ENCODE data around the gene GAA.

GAA gene

DNA sequence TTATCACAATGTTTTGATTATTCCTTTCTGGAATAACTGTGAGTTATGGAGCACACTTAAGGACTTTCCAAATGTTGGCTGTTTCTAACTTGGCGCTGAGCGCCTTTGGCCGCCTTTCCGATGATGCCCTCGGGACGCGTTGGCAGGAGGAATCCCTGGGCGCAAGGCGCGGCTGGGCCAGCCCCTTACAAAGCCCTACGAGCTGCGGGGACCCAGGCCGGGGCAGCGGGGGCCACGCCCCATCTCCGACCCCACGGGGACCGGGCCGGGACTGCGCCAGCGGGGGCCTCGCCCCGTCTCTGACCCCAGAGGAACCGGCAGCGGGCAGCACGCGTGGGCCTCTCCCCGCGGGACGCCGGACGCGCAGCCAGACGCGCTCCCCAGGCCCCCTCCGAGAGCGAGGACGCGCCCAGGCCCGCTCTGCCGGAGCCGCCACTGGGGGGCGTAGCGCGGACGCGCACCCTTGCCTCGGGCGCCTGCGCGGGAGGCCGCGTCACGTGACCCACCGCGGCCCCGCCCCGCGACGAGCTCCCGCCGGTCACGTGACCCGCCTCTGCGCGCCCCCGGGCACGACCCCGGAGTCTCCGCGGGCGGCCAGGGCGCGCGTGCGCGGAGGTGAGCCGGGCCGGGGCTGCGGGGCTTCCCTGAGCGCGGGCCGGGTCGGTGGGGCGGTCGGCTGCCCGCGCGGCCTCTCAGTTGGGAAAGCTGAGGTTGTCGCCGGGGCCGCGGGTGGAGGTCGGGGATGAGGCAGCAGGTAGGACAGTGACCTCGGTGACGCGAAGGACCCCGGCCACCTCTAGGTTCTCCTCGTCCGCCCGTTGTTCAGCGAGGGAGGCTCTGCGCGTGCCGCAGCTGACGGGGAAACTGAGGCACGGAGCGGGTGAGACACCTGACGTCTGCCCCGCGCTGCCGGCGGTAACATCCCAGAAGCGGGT lies at the start of gene GAA:
GAA (plus strand) TSS at position 571 of the 935 bp plus-strand sequence. CDS start 3,006 bp downstream, outside the sequence.
- peak; percentile 64 for DNase-seq

DNA sequence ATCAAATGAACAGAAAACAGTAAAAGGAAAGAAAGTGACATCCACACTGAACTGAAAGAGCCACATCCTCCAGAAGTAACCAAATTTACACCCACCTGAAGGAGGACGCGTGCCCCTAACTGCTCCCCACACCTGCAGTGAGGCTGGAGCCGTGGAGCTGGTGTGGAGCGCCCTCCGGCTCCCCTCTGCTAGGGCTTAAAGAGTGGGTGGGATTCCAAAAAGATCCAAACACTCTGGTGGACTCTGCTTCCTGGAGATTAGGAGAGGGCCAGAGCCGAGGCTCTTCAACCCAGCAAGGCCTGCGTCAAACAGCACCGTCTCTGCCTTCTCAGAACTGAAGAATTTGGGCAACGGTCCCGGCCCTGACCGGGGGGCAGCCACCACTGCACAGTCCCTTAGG lies 49.7 kb upstream of the GAA start:
- no peak for DNase-seq

DNA sequence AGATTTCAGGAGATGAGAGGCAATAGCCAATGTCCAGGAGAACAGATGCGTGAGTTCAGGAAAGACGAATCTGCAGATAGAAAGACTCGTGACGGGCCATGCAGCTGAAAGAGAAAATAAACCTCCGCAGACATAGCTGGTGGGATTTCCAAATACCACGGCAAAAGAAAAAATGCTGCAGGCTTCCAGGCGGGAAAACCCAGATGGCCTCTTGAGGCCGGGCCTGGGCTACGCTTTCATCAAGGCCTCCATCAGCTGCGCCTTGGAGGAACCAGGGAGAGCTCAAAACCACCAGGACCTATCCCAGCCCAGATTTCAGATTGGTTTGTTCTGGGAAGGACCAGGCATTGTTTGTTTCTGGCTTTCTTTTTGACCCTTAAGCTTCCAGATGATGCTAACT lies 48.3 kb upstream of the GAA start:
- DNase-seq: no peak

DNA sequence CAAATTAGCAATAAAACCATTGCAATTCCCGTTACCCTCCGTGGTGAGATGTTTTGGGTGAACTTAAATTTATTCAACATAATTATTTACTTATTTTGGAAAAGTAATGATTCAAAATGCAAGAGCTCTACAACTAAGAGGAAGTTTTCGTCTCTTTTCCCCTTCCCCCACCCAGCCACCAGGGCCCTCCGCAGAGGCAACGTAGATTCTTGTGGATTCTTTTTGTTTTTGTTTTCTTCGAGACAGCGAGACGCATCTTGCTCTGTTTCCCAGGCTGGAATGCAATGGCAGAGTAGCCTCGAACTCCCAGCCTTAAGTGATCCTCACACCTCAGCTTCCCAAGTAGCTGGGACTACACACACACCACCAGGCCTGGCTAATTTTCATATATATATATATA lies 45.8 kb upstream of the GAA start:
- no peak for DNase-seq

DNA sequence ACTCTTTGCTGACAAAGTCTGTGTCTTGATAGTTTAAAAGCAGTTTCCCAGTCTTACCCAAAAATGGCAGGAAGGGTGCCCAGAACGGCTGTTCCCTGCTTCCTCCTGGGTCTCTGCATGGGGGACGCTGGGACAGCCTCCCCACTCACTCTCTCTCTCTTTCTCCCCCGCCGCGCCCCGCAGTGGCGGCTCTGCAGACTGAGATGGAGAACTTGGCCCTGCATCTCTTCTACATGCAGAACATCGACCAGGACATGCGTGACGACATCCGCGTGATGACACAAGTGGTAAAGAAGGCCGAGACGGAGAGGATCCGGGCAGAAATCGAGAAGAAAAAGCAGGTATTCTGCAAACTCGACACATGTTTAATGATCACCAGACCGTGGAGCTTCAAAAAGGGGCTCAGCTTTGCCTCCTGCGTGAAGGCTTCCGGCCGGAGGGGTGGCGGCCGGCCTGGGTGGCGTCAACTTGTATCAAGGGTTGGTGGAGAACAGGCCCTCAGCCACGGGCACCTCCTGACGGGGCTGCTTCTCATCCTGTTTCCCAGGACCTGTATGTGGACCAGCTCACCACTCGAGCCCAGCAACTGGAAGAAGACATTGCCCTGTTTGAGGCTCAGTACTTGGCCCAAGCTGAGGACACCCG lies 42.9 kb upstream of the GAA start:
- DNase-seq: no peak

DNA sequence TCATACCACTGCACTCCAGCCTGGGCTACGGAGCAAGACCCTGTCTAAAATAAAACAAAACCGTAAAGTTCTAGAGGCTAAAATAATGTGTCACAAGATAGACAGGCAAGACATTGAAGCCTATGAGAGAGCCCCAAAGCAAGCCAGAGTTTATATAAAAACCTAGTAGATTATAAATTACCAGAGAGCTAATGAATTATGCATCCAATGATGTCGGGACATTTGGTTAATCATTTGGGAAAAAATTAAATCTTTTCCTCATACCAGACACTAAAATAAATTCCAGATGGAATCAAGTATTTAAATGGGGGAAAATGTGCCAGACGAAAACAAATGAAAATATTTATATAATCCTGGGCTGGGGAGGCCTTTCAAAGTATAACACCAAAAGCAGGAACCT lies 40.7 kb upstream of the GAA start:
- no peak for DNase-seq

DNA sequence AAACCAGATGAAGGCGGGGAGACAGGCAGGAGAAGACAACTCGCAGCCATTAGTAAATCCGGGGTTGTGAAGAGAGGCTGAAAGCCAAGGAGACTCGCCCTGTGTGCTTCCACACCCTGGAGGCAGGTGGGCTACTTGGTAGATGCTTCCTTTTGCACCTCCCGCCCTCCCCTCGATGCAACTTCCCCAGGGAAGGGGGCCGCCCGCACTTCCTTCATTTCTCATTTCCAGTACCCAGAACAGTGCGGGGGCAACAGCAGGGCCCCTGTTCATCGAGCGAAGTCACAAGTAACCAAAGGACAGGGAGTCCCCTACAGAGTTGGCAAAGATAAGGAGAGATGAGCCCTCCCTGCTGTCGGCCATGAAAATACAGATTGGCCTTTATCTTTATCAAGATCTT lies 40.0 kb upstream of the GAA start:
- no peak for DNase-seq

DNA sequence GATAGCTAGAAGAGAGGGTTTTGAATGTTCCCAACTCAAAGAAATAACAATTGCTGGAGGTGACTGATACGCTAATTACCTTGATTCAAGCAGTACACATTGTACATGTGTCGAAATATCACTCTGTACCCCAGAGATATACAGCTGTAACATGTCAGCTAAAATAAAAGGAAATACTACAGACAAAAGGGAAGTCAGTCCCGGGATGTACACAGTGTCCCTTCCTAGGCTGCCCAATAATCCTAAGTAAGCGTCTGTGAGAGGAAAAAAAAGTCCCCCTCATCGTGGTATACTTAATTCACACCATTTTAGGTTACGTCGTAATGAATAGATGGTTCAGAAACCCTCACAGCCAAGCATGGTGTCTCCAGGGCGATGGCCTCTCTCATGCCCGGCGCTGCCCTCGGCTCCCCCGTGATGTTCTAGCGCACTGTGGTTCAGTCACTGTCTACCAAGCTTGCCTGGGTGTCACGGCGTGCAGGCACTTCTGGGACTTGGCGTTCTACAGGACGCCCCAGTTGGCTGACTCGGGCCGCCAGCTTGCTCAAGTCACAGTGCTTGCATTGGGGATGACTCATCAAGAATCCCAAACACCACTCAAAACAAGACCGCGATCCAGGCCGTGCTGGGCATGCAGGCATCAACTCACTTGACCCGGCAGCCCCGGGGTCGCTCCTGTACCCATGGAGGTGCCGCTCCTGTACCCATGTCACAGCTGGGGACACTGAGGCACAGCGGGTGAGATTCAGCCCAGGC lies 37.4 kb upstream of the GAA start:
- peak; percentile 36 for DNase-seq

DNA sequence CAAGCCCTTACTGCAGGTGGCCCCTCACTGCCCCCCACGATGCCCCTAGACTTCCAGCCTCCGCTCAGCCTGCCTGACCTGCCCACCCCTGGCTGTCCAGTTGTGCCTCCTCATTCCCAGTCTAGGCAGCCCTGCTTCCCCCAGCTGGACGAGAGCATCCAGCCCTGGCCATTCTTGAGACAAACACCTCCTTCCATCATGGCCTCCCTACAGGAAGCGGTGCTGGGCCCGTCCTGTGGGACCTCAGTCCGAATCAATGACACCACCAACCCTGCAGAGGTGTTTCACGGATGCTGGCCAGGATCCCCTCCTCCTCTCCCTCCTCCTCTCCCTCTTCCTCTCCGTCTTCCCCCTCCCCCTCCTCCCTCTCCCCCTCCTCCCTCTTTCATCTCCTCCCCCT lies 36.7 kb upstream of the GAA start:
- no peak for DNase-seq

DNA sequence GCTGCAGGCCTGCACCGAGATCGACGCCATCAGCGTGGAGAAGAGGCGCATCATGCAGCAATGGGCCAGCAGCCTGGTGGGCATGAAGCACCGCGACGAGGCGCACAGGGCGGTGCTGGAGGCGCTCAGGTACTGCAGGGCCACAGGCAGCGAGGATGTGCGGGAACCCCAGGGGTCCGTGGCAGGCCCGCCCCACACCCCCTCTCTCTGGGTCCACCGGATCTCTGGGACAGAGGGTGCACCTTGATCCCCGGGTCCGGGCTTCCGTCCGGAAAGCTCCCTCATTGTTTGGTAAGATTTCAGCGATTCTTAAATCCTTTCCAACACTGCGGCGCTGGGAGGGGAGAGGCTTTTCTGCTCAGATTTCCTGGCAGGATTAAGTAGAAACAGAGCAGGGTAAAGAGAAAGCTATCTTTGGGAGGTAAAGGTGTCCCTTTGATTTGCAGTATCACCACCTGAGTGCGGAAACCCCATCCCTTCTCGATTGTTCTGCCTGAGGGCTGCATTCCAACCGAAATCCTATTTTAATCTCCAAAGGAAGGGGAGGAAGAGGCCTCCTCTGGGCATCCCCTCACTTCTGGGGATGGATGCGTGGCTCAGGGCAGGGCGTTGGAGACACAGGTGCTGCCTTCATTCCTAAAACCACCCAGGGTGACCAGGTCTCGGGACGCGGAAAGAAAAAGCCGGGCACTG lies 35.8 kb upstream of the GAA start:
- DNase-seq: no peak

DNA sequence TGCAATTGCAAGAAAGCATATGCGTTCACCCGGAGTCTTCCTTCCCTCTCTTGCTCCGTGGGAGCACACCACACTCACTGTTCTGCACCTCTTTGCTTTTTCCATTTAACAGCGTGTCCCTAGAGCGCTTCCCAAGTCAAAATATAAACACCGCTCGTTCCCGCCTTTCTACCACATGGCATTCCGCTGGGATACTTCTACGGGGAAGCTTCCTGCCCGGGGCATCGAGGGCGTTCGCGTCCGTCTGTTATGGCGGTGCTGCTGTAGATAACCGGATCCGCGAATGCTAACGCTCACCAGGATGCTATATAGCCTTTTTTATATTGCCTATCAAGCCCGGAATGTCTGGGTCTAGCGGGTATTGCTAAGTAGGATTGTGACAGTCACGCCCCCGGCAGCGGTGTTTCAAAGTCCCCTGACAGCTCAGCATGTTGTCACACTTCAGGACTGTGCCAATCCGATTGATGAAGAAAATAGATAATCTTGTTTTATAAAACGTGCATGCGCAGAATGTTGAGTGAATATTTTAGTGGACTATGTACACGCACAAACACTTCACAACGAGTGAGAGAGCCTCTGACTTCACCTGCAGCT lies 33.9 kb upstream of the GAA start:
- no peak for DNase-seq

DNA sequence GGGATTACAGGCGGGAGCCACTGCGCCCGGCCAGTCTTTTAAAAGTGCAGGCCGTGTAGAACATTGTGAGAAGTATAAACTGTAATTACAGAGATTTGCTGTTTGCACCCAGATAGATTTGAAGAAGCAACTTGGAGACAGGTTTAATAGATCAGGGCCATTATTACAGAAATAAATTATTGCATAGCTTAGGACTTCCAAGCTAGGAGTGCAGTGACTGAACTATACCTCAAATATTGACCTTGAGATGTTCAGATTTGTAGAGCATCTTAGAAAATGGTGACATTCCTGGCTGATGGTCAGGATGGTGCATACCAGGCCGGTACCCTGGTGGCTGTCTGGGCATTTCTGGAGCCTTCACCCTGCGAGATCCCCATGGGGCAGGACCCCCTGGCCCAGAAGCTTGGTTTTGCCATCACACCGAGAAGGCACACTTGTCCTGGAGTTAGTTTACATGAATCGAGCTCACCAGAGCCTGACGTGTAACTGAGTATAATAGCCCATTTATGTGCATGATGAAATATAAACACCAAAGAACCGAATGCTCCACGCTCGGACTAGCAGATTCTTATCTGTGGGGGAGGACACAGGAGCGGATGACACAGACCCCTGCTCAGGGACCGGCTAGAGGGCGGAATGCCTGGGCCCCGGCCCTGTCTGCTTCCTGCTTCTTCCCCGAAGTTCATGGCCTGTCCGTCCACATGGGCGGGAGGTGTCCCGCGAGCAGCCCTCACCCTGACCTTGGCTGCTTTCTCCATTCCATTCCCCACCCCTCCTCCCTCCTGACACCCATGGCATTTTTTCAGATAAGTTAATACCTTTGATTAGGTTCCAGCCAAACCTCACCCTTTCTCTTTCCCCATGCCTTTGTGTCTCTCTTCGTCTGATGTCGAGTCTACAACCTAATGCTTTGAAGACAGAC lies 32.8 kb upstream of the GAA start:
- DNase-seq: no peak

DNA sequence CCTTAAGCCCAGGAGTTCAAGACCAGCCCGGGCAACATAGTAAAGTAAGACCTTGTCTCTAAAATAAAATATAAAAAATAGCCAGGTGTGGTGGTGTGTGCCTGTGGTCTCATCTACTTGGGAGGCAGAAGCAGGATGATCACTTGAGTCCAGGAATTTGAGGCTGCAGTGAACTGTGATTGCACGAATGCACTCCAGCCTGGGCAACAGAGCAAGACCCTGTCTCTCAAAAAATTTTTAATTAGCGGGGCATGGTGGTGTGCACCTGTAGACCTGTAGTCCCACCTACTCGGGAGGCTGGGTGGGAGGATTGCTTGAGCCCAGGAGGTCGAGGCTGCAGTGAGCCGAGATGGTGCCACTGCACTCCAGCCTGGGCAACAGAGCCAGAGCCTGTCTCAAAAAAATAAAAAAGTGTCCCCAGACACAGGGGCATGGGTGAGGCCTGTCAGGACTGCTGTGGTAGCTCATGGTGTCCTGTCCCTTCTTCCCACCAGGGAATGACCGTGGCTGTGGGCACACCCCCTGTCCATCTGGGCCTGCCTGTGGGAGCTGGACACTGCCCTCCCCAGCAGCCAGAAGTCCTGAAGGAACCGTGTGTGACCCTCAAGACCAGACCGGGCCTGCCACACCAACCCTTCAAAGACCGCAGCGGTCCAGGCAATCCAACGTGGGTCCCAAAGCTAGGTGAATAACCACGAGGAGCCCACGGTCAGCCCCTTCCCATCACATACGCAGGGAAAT lies 30.8 kb upstream of the GAA start:
- no peak for DNase-seq

DNA sequence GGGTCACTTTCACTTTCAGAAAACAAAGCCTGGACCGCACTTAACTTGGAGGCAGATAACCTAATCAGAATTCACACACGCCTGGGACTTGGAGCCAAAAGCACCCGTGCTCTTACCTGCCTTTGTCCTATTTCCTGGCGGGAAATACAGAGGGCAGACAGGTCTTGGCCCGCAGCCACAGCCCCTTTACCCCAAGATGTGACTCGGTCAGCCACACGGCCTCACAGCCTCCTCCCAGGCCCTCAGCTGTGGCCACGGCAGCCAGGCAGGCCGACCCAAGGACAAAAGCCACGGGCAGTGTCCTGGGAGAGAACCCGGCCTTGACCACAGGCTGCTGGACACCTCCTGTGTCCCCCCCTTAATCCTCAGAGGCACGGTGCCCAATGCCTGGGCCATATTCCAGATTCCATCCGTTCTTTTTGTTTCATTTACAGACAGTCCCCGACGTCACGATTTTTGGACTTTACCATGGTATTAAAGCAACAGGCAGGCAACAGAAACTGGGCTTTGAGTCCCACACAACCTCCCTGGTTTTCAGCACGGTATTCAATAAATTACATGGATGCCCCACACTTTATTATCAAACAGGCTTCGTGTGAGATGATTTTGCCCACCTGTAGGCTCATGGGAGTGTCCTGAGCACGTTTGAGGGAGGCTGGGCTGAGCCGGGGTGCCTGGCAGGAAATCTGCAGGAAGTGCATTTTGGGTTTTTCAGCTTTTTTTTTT lies 30.1 kb upstream of the GAA start:
- DNase-seq: no peak

DNA sequence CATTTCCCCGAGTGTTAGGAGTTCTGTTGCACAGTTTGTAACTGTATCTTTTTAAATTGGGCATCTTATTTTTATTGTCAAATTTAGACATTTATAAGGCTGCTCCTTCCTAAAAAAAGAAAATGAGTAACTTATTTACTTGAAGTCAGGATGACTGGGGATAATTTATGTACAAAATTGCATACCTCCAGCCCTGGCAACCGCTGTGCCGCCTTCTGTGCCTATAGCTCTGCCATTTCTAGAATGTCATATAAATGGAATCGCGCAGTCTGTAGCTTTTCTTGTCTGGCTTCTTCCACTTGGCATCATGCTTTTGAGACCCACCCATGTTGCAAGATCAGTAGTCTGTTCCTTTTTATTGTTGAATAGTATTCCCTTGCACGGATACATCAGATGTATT lies 29.0 kb upstream of the GAA start:
- DNase-seq: no peak

DNA sequence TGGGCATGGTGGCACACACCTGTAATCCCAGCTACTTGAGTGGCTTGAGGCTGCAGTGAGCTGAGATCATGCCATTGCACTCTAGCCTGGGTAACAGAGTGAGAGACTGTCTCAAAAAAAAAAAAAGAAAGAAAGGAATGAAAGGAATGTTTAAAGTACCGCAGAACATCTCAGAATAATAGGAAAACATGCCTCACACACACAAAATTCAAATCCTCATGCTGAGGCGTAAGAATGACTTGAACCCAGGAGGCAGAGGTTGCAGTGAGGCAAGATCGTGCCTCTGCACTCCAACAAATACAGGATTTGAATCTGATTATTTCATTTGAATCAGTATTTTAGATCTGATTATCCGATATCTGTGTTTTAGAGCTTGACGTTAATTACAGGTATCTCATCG lies 21.3 kb upstream of the GAA start:
- DNase-seq: no peak

DNA sequence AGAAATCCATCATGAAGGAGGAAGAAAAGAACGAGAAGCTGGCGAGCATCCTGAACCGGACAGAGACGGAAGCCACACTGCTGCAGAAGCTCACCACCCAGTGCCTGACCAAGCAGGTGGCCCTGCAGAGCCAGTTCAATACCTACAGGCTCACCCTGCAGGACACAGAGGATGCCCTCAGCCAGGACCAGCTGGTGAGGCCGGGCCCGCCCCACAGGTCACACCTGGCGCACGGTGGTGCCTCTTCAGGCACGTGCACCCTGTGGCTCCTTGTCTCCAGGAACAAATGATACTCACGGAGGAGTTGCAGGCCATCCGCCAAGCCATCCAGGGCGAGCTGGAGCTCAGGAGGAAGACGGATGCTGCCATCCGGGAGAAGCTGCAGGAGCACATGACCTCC lies 19.8 kb upstream of the GAA start:
- no peak for DNase-seq

DNA sequence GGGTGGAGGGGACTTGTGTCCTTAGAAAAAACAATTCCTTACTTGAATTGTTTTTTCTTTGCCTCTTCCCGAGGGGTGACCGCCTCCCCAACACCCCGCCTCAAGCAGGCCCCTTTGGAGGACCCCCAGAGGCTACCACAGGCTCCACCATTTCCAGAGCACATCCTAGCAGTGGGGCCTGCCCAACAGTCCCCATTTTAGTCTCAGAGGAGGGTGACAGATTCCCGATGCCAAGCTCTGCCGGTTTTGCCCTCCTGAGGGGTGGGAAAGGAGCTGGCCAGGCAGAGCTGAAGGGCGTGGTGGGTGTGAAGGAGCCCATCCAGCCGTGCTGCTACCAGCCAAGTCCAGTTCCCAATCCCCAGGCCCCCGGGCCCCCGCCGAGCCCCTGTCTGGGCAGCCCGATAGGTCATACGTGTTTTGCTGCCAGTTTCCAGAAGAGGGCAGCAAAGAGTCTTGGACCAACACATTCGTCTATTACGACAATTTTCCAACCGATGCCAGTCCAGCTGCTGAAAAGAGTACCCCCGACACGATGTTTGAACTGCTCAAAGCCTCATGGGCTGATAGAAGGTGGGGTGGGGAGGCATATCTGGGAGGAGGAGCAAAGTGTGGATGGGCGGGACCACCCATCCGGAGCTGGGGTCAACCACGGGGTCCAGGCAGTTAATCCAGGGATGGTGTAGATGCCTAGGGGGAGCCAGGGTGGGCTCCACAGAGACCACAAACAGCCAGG lies 18.8 kb upstream of the GAA start:
- peak; percentile 69 for DNase-seq

DNA sequence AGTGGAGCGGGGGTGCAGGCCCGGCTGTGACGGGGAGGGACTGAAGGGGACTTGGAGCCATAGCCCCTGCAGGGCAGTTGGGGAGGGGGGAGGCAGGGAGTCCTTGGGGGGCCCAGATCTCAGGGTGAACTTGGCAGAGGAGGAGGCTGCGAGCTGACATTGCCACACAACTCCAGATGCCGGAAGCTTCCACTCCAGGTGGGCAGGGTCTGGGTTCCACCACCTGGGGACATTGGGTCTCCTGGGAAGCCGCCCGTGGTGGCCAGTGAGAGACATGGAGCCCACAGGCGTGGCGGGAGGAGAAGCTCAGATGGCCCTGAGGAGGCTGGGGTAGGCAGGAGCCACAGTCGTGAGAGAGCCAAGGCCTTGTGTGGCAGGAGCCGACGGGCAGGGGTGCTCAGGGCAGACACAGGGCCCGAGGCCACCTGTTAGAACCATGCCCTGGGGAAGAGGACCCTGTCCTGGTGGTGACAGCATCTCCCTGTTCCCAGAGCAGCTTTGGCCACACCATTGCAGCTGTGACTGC lies 18.2 kb upstream of the GAA start:
- DNase-seq: no peak

All from NCI-H446 treated with DMSO at 0.1 percent for 48 hours (cell line).